HG03064 (cell line): ENCODE results near the gene GBX2.

ENCODE experiments used
- ATAC-seq: cut with Tn5 transposase; IDR thresholded peaks from one replicate; pipeline ENCODE4 v1.9.1; 2021; ENCODE audit warnings: low read depth; ENCODE audit not compliant: unreplicated experiment

The GBX2 gene

DNA sequence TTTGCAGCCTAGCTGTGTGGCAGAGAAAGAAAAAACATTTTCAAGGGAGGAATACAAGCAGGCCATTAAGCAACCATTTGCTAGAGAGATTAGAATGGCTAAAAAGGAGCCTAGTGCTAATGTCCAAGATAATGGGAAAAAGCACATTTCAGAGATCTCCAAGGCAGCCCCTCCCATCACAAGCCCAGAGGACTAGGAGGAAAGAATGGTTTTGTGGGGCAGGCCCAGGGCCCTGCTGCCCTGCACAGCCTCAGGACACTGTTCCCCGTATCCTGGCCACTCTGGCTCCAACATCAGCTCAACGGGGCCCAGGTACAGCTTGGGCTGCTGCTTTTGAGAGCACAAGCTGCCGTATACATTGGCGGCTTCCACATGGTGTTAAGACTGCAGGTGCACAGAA is 16.5 kb upstream of the GBX2 start:
- no peak for ATAC-seq

DNA sequence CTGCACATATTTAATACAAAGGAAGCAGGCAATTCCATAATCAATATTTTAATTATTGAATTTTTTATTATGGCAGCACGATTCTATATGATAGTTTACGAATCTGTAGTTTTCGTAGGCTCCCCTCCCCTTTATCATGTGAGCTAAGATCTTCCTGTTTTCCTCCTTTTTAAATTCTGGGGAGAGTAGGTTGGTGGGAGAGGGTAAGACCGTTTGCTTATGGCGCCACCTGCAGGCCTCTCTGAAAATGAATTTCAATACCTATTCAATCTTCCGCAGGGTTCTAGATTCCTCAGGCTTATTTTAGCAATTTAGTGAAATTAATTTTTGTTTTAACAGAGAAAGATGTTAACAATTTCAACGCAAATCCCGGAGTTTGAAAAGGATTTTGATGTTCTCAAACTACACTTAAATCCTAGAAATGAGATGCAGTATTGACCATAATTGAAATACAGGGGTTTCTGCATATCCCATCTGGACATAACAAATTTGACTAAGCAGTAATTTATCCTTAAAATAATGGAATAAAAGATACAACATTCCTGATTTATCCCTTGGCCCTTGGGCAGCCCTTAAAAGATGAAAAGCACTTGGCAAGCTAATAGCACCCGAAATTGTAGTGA is 12.8 kb upstream of the GBX2 start:
- no peak for ATAC-seq

DNA sequence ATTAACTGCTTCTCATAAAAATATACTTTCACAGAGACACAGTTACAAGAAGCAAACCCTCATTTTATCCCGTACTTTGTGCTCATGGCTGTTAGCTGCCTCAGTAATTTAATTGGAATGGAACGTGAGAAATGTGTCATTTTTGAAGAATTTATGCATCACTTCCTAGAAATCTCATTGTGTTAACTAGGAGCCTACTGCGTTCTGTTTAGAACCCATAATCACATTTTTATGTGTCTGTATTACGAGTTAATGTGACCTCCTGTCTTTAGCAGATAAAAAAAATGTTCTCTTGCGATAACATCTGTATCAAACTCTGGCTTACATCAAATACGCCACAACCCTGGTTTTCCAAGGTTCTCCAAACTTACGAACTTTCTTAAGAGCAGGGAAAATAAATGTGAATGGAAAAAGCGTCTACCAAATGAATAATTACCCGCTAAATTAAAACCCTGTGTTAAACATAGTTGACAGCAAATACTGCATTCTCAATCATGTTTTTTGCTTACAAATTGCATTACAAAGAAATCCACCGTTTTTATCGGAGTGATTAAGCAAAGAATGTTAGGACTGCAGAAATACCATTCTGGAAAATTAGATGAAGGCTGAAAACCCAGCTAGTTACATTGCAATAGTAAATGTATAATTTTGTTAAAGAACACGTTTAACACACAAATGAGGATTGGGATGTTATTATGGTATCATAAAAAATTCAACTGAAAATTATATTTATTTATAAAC is 12.1 kb upstream of the GBX2 start:
- ATAC-seq: no peak

DNA sequence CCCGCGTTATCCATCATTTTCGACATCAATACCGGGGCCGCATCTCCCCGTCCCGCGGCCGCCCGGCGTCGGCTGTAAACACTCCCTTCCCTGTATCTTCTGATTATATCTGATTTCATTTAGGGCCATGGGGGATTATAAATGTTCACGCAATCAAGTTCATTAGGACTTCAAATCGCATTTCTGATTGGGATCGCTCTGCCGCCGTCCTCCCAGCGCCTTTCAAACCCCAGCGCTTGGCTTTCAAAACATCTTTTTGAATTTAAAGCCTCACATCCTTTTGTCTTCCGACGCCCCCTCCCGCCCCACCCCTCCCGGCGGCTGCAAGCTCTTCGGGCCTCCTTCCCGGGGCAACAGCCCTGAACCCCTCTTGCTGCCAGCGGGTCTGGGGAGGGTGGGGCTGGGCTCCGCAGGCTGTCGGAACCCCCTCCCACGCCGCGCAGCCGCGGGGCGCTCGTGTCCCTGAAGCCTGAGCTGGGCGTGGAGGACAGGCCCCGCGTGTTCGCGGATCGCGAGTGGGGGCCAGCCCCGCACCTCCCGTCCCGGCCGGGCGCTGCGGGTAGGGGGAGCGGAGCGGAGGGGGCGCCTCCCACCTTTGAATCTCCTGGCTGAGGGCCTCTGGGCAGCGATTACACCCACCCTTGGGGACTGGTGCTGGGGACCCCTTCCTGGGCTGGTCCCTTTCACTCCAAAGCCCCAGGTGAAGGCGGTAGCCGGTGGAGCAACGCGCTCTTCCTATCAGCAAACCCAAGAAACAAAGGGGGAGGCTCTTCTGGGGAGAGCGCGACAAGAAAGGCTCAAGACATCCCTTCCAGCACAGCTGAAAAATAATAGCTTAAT is 11.3 kb upstream of the GBX2 start:
- ATAC-seq: no peak

DNA sequence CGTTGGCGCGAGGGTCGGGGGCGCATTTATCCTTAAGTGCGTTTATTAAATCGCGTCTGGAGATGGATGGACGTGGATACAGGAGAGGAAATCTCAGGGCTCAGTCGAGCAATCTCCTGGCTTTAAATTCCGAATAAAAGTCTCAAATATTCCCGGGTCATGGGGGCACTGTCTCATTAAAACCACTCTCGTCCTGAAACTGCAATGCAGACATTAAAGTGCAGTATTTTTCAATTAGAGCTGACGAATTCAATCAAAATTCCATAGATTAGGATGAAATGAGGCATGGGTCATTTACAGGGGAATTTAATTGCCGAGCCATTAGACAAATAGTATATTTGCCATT is 10.7 kb upstream of the GBX2 start:
- no peak for ATAC-seq

DNA sequence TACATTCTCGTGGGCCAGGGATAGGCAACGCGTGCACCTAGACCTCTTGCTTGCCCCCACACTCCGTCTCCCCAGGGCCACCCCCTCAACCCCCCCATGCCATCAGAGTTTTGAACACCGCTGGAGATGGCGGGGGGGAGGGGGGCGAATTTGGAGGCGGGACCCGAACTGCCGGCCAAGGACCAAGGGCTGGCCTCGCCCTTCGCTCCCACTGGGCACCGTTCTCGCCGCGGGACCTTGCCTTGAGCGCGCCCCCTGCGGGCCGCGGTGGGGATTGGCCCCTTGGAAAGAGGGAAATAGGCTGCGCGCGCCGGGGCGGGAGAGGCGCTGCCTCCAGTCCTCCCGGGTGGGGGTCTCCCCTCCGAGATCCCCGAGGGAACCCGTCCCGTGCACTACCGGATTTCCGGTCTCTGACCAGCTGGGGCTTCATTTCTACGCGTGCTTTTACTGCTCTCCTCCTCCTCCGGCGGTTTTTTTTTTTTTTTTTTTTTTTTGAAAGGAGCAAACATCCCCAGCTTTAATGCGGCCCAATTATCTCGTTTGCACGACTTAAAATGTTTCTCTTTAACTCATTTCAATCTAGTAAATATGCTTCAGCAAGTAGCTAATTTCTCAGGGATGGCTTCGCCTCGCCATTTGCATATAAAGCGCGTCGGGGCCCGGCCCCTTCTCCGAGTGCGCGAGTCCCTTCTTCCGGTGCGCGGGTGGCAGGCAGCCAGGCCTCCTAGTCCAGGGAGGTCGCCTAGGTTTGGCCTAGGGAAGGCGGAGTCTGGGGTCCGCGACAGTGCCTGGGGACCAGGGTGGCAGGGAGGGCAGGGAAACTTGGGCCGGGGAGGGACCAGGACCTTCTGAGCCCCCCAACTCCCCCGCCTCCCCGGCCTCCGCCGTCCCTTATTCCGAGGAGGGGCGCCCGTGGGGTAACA is 10.0 kb upstream of the GBX2 start:
- ATAC-seq: no peak

DNA sequence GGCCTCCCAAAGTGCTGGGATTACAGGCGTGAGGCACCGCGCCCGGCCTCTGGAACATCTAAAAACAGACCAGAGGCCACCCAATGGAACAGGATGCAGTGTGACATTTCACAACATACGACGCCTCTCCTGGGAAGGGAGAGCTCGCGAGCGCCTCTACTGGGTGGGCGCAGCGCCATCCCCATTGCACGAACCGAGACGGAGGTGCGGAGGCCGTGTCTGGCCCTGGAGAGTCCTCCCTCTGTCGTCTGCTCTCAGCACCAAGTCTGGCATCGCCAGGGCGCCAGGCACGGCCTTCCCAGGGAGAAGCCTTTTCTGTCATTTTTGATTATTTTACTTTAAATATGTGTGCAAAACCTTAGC is 9.4 kb upstream of the GBX2 start:
- no peak for ATAC-seq

DNA sequence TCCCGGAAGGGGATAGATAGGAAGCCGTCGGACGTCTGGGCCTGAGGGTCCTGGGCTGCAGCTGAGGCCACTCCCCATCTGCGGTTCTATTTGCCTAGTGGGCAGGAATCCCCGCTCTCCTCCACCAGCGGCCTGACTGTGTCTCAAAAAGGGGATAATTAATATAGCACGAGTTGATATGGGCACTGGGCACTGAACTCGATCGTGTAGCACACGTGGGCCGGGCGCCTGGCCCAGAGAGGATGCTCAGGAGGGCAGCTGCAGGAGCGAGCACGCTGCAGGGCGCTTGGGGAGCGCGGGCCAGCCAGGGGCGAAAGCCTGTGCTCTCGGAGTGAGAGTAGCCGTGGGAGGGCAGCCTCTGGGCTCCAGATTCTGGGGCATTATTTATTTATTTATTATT is 8.8 kb upstream of the GBX2 start:
- no peak for ATAC-seq

DNA sequence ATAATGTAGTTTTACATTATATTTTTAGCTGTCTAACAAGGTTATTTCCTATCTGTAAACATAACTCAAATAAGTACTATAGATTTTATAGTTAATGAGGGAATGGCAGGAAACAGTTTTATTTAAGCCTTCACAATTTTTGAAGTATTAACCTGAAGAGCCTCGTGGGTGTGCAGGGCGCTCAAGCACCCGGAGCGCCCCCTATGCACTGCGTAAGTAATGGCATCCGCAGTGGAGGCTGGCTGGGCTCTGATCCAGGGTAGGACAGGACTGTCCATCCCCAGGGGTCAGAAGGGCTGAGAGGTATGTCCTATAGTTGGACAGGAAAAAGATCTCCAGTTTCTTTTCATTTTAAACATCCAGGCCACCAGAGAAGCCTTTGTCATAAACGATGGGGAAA is 8.2 kb upstream of the GBX2 start:
- ATAC-seq: no peak

DNA sequence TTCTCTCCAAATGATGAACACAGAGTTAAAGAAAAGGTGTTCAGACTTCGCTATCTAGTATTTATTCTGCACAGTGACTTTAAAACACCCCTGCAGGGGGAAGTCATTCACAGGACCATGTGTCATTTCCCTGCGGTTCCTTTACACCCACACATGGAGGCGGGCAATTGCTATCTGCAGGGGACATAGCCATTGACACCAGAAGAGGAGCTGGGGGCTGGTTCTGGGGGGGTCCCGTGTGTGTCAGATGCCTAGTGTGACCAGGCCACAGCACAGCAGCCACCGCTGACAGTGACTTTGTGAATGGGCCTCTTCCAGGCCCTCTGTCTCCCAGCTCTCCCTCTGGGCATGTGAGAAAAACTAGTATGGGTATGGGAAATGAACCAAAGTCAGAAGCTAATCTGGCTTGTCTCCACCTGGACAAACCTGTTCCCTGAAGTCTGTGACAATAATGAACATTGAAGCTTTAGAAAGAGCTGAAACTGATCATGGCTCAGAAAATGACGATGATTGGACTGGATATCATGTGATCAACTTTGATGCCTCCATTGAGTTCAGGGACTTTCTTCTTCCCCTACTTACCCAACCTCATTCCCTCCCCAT is 7.5 kb upstream of the GBX2 start:
- ATAC-seq: no peak

DNA sequence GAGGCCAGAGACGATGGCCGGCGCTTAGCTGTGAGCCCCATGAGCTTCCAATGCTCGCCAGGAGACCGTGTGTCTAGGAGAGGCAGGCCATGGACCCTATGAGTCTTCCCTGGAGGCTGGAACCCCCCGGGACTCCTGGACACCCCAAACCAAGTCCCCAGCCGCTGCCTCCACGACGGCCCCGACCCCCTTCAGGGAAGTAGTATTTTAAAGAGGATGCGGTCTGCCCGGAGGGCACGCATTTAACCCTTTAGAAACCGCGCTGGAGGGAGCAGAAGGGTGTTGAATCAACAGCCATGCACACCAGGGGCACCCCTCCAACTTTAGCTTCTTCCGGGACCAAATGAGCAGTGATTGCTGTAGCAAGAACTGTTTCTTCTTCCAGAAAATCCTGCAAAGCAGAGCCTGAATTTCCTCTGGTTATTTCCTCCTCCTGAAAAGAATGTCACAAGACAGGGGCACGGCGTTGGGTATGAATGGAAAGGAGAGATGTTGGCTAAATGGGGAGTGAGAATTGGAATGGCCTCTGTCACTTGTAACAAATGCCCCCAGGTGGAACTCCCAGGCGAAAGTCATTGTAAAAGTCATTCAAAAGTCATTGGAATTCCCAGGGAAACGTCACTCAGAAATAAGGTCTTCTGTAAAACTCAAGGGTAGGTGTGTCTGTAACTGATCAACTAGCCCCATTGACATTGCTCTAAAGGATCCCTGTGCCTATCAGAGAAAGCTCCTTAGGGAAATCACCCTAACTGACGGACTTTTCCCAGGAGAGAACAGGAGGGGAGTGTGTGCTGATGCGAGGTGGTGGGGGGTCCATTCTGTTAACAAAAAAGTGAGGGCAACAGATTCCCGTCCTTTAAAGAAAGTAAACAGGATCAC is 5.8 kb upstream of the GBX2 start:
- no peak for ATAC-seq

DNA sequence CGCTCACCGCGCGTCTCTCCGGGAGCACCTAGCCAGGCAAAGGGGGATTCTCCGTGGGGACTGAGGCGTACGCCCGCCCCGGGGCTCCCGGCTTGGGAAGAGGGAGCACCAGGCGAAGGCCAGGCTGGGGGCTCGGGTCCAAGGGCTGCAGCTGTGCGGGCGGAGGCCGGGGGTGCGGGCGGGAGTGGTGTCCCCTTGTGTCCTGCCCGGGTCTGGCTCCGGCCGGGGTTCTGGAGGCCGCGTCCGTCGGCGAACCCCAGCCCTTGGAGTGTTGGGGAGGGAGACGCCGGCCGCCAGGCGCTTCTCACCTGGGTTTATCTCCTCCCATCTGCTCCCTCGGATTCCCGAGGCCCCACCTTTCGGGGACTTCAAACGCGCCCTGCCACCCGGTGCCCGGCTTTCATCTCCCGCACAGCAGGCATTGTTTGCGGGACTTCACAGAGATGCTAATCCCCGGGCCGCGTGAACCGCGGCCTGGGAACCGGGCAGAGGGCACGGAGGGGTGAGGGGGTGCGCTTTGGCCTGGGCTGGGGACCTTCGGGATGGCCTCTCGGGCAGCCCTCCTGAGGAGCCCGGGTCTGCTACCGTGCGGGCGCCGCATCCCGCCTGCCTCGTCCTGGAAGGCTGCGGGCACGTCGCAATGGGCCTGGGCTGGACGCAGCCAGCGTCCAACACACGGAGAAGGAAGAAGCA is 5.0 kb upstream of the GBX2 start:
- no peak for ATAC-seq

DNA sequence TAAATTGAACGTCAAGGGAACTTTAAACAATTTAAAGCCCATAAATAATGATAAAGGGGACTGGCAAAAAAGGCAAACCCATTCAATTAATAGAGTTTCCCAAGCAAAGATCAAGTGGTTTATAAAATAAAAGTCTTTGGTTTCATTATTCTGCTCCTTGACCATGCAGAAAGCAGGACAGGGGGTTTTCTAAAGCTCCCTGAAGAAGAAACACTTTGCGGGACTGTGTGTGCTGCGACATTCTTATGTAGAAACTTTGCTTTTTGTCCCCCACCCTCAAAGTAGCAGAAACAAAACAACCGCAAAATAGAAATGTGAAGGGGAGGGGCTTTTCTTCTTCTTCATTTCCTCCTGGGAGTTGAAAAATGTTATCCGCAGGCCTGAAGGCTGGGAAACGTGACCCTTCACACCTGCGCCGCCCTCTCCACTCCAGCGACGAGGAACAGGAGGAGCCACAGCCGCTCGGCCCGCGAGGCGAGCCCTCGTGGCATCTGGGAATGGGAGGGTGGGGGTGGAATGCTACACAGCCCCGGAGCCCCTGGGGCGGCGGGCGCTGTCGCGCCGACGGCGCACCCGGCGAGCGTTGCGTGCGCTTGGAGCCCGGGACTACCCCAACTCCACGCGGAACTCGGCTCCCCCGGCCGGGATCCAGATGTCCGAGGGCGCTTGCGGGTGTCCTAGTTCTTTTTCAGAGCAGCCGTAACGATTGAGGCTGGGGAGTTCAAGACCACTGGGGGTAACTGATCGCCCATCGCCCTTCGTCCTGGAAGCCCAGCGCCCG is 4.3 kb upstream of the GBX2 start:
- no peak for ATAC-seq

DNA sequence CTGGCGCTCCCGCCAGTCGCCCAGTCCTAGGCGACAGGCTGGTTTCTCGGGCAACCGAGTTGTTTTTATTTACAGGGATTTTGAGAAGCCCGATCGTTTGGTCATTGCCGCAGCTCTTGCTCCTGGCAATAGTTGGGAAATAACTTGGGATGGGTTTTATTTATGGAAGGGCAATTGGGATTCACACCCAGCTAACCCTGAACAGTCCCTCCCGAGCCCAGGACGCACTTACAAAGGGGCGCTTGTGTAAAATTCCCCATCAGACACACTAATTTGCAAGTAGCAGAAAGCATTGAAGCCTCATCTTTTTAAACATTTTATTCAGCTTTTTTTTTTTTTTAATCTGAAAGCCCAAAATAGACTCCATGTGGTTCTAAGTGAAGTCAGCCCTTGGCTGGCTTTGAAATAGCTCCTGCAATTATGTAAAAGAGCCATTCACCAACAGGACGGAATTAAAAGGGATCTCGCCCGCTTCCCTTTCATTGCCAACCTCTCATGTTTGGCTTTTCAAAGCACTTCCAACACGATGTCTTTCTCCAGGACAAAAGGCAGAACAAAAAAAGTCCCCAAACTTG is 3.6 kb upstream of the GBX2 start:
- ATAC-seq: no peak

DNA sequence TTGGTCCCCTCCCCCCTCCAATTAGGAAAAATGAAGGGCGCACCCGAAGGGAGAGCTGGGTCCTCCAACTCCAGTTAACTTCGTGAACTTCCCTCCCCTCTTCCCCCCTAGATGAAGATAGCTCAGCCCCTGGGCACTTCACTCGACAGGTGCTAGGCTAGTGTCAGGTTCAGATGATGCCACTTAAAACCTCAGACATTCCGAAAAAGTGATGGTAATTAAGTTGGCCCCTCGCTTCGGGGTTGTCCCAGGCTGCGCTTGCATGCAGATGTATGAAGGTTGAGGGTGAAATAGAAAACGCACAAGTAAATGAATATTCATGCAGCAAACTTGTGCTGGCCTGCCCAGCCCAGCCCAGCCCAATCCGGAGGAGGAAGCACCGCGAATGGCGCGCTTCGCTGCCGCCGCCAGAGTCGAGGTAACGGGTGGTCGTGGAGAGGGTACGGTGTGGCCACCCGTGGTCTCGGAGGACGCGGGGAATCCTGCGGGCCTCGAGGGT is 3.0 kb upstream of the GBX2 start:
- no peak for ATAC-seq

DNA sequence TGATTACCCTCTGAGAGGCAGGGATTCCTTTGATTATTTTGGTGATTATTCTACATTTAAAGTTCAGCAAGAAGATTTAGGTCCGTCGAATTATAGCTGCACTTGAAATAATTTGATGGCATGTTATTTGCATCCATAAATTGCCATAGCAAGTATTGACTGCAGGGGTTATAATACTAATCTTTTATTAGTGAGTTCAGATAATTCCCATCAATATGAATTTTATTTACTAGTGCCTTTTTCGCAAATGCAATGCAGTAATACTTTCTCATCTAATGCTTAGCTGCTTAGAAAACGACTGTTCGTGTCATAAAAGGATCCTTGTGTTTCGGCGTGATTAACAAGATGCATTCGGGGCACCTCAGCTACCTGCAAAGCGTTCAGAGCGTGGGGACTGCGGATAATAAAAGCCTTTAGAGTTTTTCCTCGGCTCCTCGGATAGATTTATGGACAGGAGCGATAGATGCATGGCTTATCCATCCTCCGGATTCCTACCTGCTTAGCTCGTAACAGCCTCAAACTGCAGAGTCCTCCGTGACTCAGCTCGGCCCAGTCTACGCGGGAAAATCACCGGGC is 2.5 kb upstream of the GBX2 start:
- no peak for ATAC-seq
